SH-SY5Y (cell line): ENCODE measurements around the gene XPNPEP3.

Experiments used
- GATA2 ChIP-seq: IDR thresholded peaks from 2 replicates; pipeline ENCODE4 v1.6.1; 2011; ENCODE audit warnings: mild to moderate bottlenecking, low read depth, low read length
- GATA3 ChIP-seq: IDR thresholded peaks from 2 replicates; pipeline ENCODE4 v1.6.1; 2011; ENCODE audit warnings: low read depth, mild to moderate bottlenecking, low read length, moderate library complexity

DNA sequence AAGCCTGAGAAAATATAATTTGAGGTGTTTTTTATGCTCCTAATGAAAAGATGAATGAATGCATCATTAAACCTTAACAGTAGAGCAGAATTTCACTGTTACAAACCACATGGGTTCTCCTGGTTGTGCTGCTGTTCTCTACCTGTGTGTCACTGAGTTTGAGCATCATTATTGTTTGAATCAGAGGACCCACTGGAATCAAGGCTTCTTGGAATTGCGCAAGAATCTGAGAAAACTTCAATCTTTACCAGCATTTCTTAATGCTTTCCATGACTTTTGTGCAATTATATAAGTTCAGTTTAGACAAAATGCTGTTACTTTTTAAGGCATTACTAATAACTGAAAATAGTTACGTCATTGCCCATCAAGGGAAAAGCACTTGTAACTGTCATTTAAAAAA lies 75.4 kb downstream of the XPNPEP3 start:
- no peak for TF ChIP-seq GATA2
- TF ChIP-seq GATA3 = no peak
